DND-41 (cell line): Measurements from ENCODE around the gene PLPP1.

Experiments
- ATAC-seq: fragments of 200-7000 bp; cut with Tn5 transposase; 3 replicates; pipeline ENCODE4 v1.9.1; 2021; ENCODE audit warnings: low read depth; ENCODE audit not compliant: insufficient read depth
- DNase-seq: peaks from one replicate; pipeline ENCODE4 v3.0.0-alpha.2; 2020
- H2AFZ ChIP-seq: 2 replicates; pipeline ENCODE4 v1.6.0; 2012; ENCODE audit warnings: low read depth, low read length
- H3K27ac ChIP-seq: 2 replicates; pipeline ENCODE4 v1.5.1; 2012; ENCODE audit warnings: low read length, inconsistent platforms
- H3K27me3 ChIP-seq: fragments of 200-600 bp; sonication (generic); 2 replicates; pipeline ENCODE4 v1.6.0; 2012; ENCODE audit warnings: low read length, mild to moderate bottlenecking, inconsistent platforms; ENCODE audit not compliant: insufficient read depth, poor library complexity
- H3K36me3 ChIP-seq: 2 replicates; pipeline ENCODE4 v1.5.1; 2012; ENCODE audit warnings: low read length, inconsistent platforms; ENCODE audit not compliant: insufficient read depth
- H3K4me1 ChIP-seq: 2 replicates; pipeline ENCODE4 v1.5.1; 2012; ENCODE audit warnings: mild to moderate bottlenecking, low read length; ENCODE audit not compliant: insufficient read depth
- H3K4me2 ChIP-seq: 2 replicates; pipeline ENCODE4 v1.6.0; 2012; ENCODE audit warnings: mild to moderate bottlenecking, moderate library complexity, low read length, inconsistent platforms; ENCODE audit not compliant: insufficient read depth
- H3K4me3 ChIP-seq, 2 experiments: fragments of 200-600 bp in 1 of 2; shearing (Covaris generic) in 1 of 2; 2 replicates each; pipeline ENCODE4 v1.5.1; 2012 to 2016; ENCODE audit warnings: inconsistent platforms in 2 of 2, low read length in 2 of 2, mild to moderate bottlenecking in 2 of 2, low read depth in 1 of 2, moderate library complexity in 1 of 2
- H3K79me2 ChIP-seq: 2 replicates; pipeline ENCODE4 v1.6.0; 2012; ENCODE audit warnings: low read length, inconsistent platforms; ENCODE audit not compliant: insufficient read depth
- H3K9ac ChIP-seq: 2 replicates; pipeline ENCODE4 v1.6.0; 2012; ENCODE audit warnings: low read depth, mild to moderate bottlenecking, inconsistent platforms, low read length, moderate library complexity
- H3K9me3 ChIP-seq: 2 replicates; pipeline ENCODE4 v1.5.1; 2012; ENCODE audit warnings: low read length, moderate library complexity, mild to moderate bottlenecking, inconsistent platforms; ENCODE audit not compliant: insufficient read depth, severe bottlenecking
- H4K20me1 ChIP-seq: 2 replicates; pipeline ENCODE4 v1.6.0; 2012; ENCODE audit warnings: low read length; ENCODE audit not compliant: insufficient read depth
- CTCF ChIP-seq: IDR thresholded peaks from 2 replicates; pipeline ENCODE4 v1.5.1; 2012; ENCODE audit warnings: borderline replicate concordance, low read length, moderate library complexity, mild to moderate bottlenecking; ENCODE audit not compliant: poor library complexity, severe bottlenecking; ENCODE audit errors: extremely low read depth
- EZH2 ChIP-seq: IDR thresholded peaks from 3 replicates; pipeline ENCODE4 v1.6.1; 2012; ENCODE audit warnings: borderline replicate concordance, low read depth, mild to moderate bottlenecking, moderate library complexity, low read length, inconsistent platforms; ENCODE audit not compliant: severe bottlenecking

Gene PLPP1

GRCh38 chr5:55469839-55470238, 64.9 kb downstream of the PLPP1 start:
- ATAC-seq (no peak), DNase-seq (no peak)
- Histone ChIP-seq H3K79me2 (no peaks in the 10 kb centered on the region), H3K9me3 (no peaks in the 10 kb centered on the region), H4K20me1 (no peaks in the 10 kb centered on the region), H3K36me3 (peaks cover 21% of the 10 kb centered on the region), H2AFZ (no peak overlapping the region), H3K27me3 (no peaks in the 10 kb centered on the region), H3K4me2 (no peak overlapping the region), H3K27ac (no peak overlapping the region), H3K4me1 (no peaks in the 10 kb centered on the region), H3K9ac (no peak overlapping the region), H3K4me3 (no peak overlapping the region)
- no peak for TF ChIP-seq EZH2
- no peak for TF ChIP-seq CTCF

GRCh38 chr5:55467862-55468551, 66.8 kb downstream of the PLPP1 start:
- TF ChIP-seq CTCF (no peak), EZH2 (no peak)
- Histone ChIP-seq H3K4me1 (no peaks in the 10 kb centered on the region), H3K27ac (no peak overlapping the region), H3K4me3 (no peak overlapping the region), H3K79me2 (no peaks in the 10 kb centered on the region), H3K27me3 (no peaks in the 10 kb centered on the region), H3K36me3 (peaks cover 26% of the 10 kb centered on the region), H4K20me1 (no peaks in the 10 kb centered on the region), H2AFZ (no peak overlapping the region), H3K9me3 (no peaks in the 10 kb centered on the region), H3K4me2 (no peak overlapping the region), H3K9ac (no peak overlapping the region)
- DNase-seq, result no peak
- ATAC-seq, result no peak

GRCh38 chr5:55463613-55464012, 71.2 kb downstream of the PLPP1 start:
- H3K27me3 ChIP-seq, result no peaks in the 10 kb centered on the region
- H2AFZ ChIP-seq, result no peak overlapping the region
- H3K9me3 ChIP-seq, result no peaks in the 10 kb centered on the region
- peaks cover 26% of the 10 kb centered on the region for H3K36me3 ChIP-seq
- H3K4me3 ChIP-seq, result no peak overlapping the region
- no peak overlapping the region for H3K27ac ChIP-seq
- H4K20me1 ChIP-seq, result no peaks in the 10 kb centered on the region
- no peak overlapping the region for H3K9ac ChIP-seq
- TF ChIP-seq CTCF, result no peak
- no peak for TF ChIP-seq EZH2
- DNase-seq (no peak), ATAC-seq (no peak)
- H3K79me2 ChIP-seq, result no peaks in the 10 kb centered on the region
- H3K4me1 ChIP-seq, result no peaks in the 10 kb centered on the region
- no peak overlapping the region for H3K4me2 ChIP-seq

- H3K9me3 ChIP-seq, result no peaks in the 10 kb centered on the region
- no peak overlapping the region for H3K4me2 ChIP-seq
- no peaks in the 10 kb centered on the region for H4K20me1 ChIP-seq
- H3K9ac ChIP-seq, result no peak overlapping the region
- H3K4me3 ChIP-seq, result no peak overlapping the region
- 0 out of 2 replicates have a peak, but pooled peaks cover 5% of the 10 kb centered on the region for H3K36me3 ChIP-seq
- no peaks in the 10 kb centered on the region for H3K4me1 ChIP-seq
- no peak for TF ChIP-seq EZH2
- no peak for TF ChIP-seq CTCF
- H2AFZ ChIP-seq, result no peak overlapping the region
- H3K27ac ChIP-seq, result no peak overlapping the region
- H3K79me2 ChIP-seq, result no peaks in the 10 kb centered on the region
- ATAC-seq, result no peak
- H3K27me3 ChIP-seq, result no peaks in the 10 kb centered on the region
- no peak for DNase-seq
These were observed 75.2 kb downstream of the PLPP1 start for GRCh38 chr5:55459572-55459971.
